Tibial nerve (tissue), 4 donors: ENCODE results near the gene TRIM6. TPM values are rescaled to one million over a fixed set of nuclear protein-coding genes. Genes with fewer than 3 reads are reported as not detected.

Experiments used
- DNase-seq, 2 donors: peaks; one replicate each; pipeline ENCODE4 v3.0.0-alpha.2; 2019; ENCODE audit warnings: low spot score in 2 of 2
- H3K27ac ChIP-seq, 4 donors: fragments of 200-600 bp; sonication (generic) in 3 of 4; one replicate each; pipeline ENCODE4 v1.5.1; 2017 to 2019; ENCODE audit warnings: mild to moderate bottlenecking in 1 of 4
- H3K27me3 ChIP-seq, 2 donors: fragments of 200-600 bp; sonication (generic) in 1 of 2; one replicate each; pipeline versions ENCODE4 v1.5.1 to v1.6.0; 2017 to 2019
- H3K36me3 ChIP-seq, 3 donors: fragments of 200-600 bp; sonication (generic); one replicate each; pipeline ENCODE4 v1.5.1; 2018 to 2019
- H3K4me1 ChIP-seq, 4 donors: fragments of 200-600 bp; sonication (generic) in 3 of 4; one replicate each; pipeline ENCODE4 v1.5.1; 2017 to 2019
- H3K4me3 ChIP-seq, 4 donors: fragments of 200-600 bp; sonication (generic) in 3 of 4; one replicate each; pipeline ENCODE4 v1.5.1; 2017 to 2019; ENCODE audit warnings: mild to moderate bottlenecking in 1 of 4, moderate library complexity in 1 of 4
- H3K9me3 ChIP-seq, 4 donors: fragments of 200-600 bp; sonication (generic) in 3 of 4; one replicate each; pipeline ENCODE4 v1.5.1; 2017 to 2019
- EP300 ChIP-seq, 2 donors: sonication (generic); formaldehyde crosslinking; IDR thresholded peaks; one replicate each; pipeline ENCODE4 v1.6.1; 2017; ENCODE audit warnings: antibody characterized with exemption in 2 of 2, mild to moderate bottlenecking in 1 of 2
- POLR2A ChIP-seq, 2 donors: fragments of 450-650 bp; IDR thresholded peaks; one replicate each; pipeline ENCODE4 v1.6.1; 2017; ENCODE audit warnings: antibody characterized with exemption in 2 of 2, mild to moderate bottlenecking in 2 of 2, moderate library complexity in 2 of 2
- WGBS, 2 donors: methylation state at CpG; one replicate each; pipeline ENCODE4 v1.1.5; 2018; 5-methylcytosine and 5-hydroxymethylcytosine counted together
- total RNA-seq, 4 donors: library from RNA; depleted of rRNA; stranded (reverse); fragments of >200 nt; gene quantifications; one replicate each; pipeline ENCODE4 v1.1.0, GENCODE V29; 2016
- TF ChIP-seq, protein P1 (sequence below), 5 experiments: fragments of 200-600 bp in 3 of 5; fragments of 450-650 bp in 2 of 5; sonication (generic) in 3 of 5; IDR thresholded peaks; one replicate each; pipeline ENCODE4 v1.5.1; 2016 to 2019; ENCODE audit warnings: antibody characterized with exemption in 5 of 5, mild to moderate bottlenecking in 3 of 5, moderate library complexity in 2 of 5

Gene TRIM6
- total RNA-seq, 4 donors from 2014 or later: 1.2 to 5.9 (median 2.5) TPM

DNA sequence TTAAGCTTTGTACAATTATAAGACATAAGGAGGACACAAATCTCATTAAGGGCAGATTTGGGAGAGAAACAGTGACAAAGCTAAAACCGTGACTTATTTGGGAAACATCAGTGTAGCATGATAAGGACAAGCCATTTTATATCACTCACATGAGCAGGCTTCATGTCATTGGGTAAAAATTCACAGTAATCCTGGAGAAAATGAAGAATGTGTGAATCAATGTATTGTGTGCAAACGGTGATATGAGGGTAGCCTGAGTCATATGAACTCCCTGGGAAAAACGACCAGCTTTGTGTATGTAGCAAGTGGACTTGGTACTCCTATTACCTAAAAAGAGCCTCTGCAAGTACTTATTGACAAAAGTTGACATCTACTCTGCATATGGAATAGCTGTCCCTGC lies 22.4 kb downstream of the TRIM6 start:
- WGBS, 2 donors: 57 to 68% methylated on average over 3 of the region's 3 CpGs
- Histone ChIP-seq H3K9me3 (no peaks in the 10 kb centered on the region), H3K4me1 (peaks cover 0 to 16% (median 7%) of the 10 kb centered on the region in 4 donors), H3K27me3 (no peaks in the 10 kb centered on the region), H3K27ac (no peak overlapping the region), H3K36me3 (no peaks in the 10 kb centered on the region), H3K4me3 (no peak overlapping the region)
- TF ChIP-seq, protein P1, sequence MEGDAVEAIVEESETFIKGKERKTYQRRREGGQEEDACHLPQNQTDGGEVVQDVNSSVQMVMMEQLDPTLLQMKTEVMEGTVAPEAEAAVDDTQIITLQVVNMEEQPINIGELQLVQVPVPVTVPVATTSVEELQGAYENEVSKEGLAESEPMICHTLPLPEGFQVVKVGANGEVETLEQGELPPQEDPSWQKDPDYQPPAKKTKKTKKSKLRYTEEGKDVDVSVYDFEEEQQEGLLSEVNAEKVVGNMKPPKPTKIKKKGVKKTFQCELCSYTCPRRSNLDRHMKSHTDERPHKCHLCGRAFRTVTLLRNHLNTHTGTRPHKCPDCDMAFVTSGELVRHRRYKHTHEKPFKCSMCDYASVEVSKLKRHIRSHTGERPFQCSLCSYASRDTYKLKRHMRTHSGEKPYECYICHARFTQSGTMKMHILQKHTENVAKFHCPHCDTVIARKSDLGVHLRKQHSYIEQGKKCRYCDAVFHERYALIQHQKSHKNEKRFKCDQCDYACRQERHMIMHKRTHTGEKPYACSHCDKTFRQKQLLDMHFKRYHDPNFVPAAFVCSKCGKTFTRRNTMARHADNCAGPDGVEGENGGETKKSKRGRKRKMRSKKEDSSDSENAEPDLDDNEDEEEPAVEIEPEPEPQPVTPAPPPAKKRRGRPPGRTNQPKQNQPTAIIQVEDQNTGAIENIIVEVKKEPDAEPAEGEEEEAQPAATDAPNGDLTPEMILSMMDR (IDR thresholded peaks at IDR 0.05): no peak
- DNase-seq: no peak

DNA sequence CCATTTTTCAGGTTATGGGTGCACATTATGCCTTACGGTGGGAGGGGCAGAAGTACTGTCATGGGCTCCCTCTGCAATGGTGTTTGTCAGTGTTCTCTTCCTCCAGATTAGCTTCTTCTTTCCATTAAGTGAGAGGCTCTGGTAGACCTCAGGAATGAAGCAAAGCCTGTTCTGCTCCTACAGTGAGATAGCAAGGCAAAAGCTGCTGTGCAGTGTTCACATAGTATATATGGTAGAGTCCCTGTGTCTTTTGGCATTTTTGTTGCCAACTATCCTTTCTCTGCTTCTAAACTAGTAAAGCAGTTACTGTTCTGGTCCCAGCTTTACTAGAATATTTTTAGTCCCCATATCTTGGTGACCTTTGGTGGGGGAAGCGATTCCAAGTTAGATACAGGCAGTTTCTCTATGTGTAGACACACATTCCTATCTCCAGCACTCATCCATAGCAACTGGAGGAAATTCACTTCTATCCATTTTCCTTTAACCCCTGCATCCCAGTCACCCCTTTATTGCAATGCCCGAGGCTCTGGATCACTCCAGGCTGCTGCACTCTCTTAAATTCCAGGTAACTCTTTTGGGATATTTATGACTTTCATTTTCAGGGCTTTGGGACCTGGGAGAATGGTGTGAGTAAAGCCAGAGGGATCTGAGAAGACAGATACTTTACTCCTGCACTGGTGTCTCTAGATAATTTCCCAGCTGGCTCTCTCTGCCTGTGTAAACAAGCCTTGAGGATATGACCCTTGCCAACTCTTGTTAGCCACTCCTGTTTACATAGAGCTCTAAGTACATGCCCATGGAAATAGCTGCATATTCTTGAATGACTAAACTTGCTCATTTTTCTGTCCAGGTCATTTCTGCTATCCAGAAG lies 24.4 kb downstream of the TRIM6 start:
- 66 to 71% methylated on average over 3 of the region's 3 CpGs for WGBS, 2 donors
- H3K27ac ChIP-seq: peak overlapping the region in 1 of 4 donors; percentile 17
- H3K27me3 ChIP-seq: no peaks in the 10 kb centered on the region
- DNase-seq: no peak
- peaks cover 0 to 33% (median 17%) of the 10 kb centered on the region in 4 donors for H3K4me1 ChIP-seq
- H3K9me3 ChIP-seq: no peaks in the 10 kb centered on the region
- H3K36me3 ChIP-seq: no peaks in the 10 kb centered on the region
- TF ChIP-seq POLR2A (IDR thresholded peaks at IDR 0.05) (no peak), EP300 (IDR thresholded peaks at IDR 0.05) (peak in 1 of 2 donors; percentile 25)
- TF ChIP-seq, protein P1 (IDR thresholded peaks at IDR 0.05): no peak
- no peak overlapping the region for H3K4me3 ChIP-seq

DNA sequence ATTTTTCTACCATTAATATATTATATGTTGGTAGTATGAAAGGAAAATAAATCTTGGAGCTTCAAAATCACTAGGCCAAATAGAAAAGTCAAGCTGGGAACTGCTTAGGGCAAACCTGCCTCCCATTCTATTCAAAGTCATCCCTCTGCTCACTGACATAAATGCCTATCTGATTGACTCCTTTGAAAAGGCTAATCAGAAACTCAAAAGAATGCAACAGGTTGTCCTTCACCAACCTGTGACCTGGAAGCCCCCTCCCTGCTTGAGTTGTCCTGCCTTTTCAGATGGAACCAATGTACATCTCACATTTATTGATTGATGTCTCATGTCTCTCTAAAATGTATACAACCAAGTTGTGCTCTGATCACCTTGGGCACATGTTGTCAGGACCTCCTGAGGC lies 25.1 kb downstream of the TRIM6 start:
- no peaks in the 10 kb centered on the region for H3K9me3 ChIP-seq
- no peak for DNase-seq
- H3K36me3 ChIP-seq: no peaks in the 10 kb centered on the region
- TF ChIP-seq, protein P1 (IDR thresholded peaks at IDR 0.05): no peak
- no peak for TF ChIP-seq POLR2A (IDR thresholded peaks at IDR 0.05)
- no peak for TF ChIP-seq EP300 (IDR thresholded peaks at IDR 0.05)
- no peaks in the 10 kb centered on the region for H3K27me3 ChIP-seq
- peak overlapping the region in 1 of 4 donors; percentile 17 for H3K27ac ChIP-seq
- H3K4me3 ChIP-seq: no peak overlapping the region
- peaks cover 0 to 40% (median 19%) of the 10 kb centered on the region in 4 donors for H3K4me1 ChIP-seq

DNA sequence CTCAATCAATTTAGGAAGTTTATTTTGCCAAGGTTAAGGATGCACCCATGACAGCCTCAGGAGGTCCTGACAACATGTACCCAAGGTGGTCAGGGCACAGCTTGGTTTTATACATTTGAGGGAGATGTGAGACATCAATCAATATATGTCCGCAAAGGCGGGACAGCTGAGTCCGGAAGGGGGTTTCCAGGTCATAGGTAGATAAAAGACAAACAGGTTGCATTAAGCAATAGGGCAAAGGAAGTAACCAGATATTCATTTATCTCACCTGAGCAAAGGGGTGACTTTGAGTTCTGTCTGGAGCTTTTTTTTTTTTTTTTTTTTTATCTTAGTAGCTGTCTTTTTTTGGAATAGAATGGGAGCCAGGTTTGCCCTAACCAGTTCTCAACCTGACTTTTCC lies 26.4 kb downstream of the TRIM6 start:
- Histone ChIP-seq H3K27me3 (no peaks in the 10 kb centered on the region), H3K9me3 (no peaks in the 10 kb centered on the region), H3K27ac (no peak overlapping the region), H3K4me1 (peaks cover 0 to 41% (median 19%) of the 10 kb centered on the region in 4 donors), H3K36me3 (no peaks in the 10 kb centered on the region), H3K4me3 (no peak overlapping the region)
- WGBS, 2 donors: 95 to 97% methylated on average over 3 of the region's 3 CpGs
- DNase-seq: no peak
- no peak for TF ChIP-seq POLR2A (IDR thresholded peaks at IDR 0.05)
- TF ChIP-seq, protein P1 (IDR thresholded peaks at IDR 0.05): no peak
- no peak for TF ChIP-seq EP300 (IDR thresholded peaks at IDR 0.05)

DNA sequence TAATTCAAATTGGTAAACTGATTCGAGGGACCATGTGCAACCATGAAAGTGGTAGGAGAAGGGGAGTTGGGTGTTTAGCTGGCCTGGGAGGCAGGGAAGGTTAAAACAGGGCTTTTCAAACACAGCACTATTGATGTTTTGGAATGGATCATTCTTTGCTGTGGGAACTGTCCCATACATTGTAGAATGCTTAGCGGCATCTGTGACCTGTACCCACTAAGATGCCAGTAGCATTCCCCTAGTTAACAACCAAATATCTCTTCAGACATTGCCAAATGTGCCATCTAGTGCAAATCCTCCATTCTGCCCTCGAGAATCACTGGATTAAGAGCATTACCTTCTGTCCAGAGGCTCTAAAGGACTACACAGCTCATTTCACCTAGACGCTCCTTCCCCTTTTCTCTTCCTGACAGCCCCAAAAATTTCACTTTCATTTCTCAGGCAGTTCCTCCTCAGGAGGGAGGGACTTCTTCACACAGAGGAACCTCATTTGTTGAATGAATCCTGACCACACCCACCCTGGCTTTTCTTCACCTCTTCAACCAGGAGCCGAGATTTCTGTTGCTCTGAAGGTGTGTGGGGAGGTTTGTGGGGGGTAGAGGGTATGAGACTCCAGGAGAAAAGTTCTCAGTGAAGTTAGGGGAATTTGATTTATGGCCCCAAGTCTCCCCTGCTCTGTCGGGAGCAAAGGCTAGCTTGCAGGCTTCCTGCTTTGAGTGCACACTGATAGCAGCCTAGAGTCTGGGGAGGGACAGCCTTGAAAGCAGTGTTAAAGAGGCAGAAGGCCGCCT lies 28.2 kb downstream of the TRIM6 start, which contains the start of gene TRIM34:
Gene TRIM34 (plus strand): TSS at position 513 of the 791 bp plus-strand sequence. CDS start 7,331 bp downstream, outside the sequence.
- no peaks in the 10 kb centered on the region for H3K9me3 ChIP-seq
- peak; percentile 33 to 64 for DNase-seq
- peaks cover 0 to 41% (median 19%) of the 10 kb centered on the region in 4 donors for H3K4me1 ChIP-seq
- H3K4me3 ChIP-seq: peak within 1 kb of the TSS; percentile 37 to 64 (median 56)
- peak within 1 kb of the TSS; percentile 32 to 85 (median 74) for H3K27ac ChIP-seq
- H3K27me3 ChIP-seq: no peaks in the 10 kb centered on the region
- TF ChIP-seq POLR2A (IDR thresholded peaks at IDR 0.05) (peak in 1 of 2 donors; percentile 10), EP300 (IDR thresholded peaks at IDR 0.05) (peak in 1 of 2 donors; percentile 53)
- TF ChIP-seq, protein P1 (IDR thresholded peaks at IDR 0.05): no peak
- peaks cover 0 to 5% (median 0%) of the 10 kb centered on the region in 3 donors for H3K36me3 ChIP-seq
- 17% methylated on average over 7 of the region's 7 CpGs for WGBS, 2 donors
